BLaER1 (cell line): ENCODE data around the gene KCNK1.

Experiments
- H3K27ac ChIP-seq: shearing (Covaris generic); formaldehyde crosslinking; 2 replicates; pipeline ENCODE4 v1.8.1; 2022
- H3K27me3 ChIP-seq: shearing (Covaris generic); formaldehyde crosslinking; 2 replicates; pipeline ENCODE4 v1.8.1; 2022
- H3K36me3 ChIP-seq: shearing (Covaris generic); formaldehyde crosslinking; 2 replicates; pipeline ENCODE4 v1.8.1; 2022
- H3K4me1 ChIP-seq: shearing (Covaris generic); formaldehyde crosslinking; 2 replicates; pipeline ENCODE4 v1.8.1; 2022
- H3K4me2 ChIP-seq: shearing (Covaris generic); formaldehyde crosslinking; 2 replicates; pipeline ENCODE4 v1.8.1; 2022
- H3K4me3 ChIP-seq: shearing (Covaris generic); formaldehyde crosslinking; 2 replicates; pipeline ENCODE4 v1.8.1; 2022
- H3K9ac ChIP-seq: shearing (Covaris generic); formaldehyde crosslinking; 2 replicates; pipeline ENCODE4 v1.8.1; 2022
- H3K9me3 ChIP-seq: shearing (Covaris generic); formaldehyde crosslinking; 2 replicates; pipeline ENCODE4 v1.8.1; 2022
- H4K20me1 ChIP-seq: shearing (Covaris generic); formaldehyde crosslinking; 2 replicates; pipeline ENCODE4 v1.8.1; 2022
- Cebpa-rat ChIP-seq: shearing (Covaris generic); IDR thresholded peaks from 2 replicates; pipeline ENCODE4 v1.8.1; 2022

Gene KCNK1

GRCh38 chr1:233652526-233652925, 38.6 kb downstream of the KCNK1 start:
- Histone ChIP-seq H3K27ac (no peak overlapping the region), H3K36me3 (no peaks in the 10 kb centered on the region), H3K9ac (no peak overlapping the region), H3K9me3 (no peaks in the 10 kb centered on the region), H3K4me1 (peaks cover 4% of the 10 kb centered on the region; the same call in 1 of the 2 replicates), H4K20me1 (no peaks in the 10 kb centered on the region), H3K4me2 (no peak overlapping the region), H3K27me3 (no peaks in the 10 kb centered on the region), H3K4me3 (no peak overlapping the region)
- TF ChIP-seq Cebpa-rat = no peak

DNA sequence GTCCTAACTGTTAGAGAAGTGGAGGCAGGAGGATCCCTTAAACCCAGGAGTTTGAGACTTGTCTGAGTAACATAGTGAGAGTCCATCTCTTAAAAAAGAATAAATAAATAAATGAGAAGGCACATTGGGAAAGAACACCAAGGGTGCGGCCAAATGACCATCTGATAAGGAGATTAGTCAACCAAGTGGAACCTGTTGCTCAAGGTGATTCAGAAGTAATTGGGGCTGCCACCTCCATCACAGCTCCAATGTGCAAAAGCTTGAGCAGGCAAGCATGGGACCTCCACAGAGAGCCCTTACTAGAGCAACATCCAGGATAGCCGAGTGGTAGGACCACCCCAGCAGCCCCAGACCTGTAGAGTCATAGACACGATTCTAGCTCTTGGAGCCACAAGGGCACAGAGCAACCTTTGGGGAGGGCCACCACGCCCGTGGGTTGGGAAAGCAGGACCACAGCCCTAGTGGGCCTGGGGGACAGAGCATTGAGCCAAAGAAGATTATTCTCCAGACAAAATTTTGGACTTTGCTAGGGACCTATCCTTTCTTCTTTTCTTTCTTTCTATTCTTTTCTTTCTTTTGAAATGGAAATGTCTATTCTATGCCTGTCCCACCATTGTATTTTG, 40.9 kb downstream of the KCNK1 start:
- Histone ChIP-seq H3K4me3 (no peak overlapping the region), H3K27ac (no peak overlapping the region)

GRCh38 chr1:233655301-233655740, 41.4 kb downstream of the KCNK1 start:
- Histone ChIP-seq H3K4me1 (no peaks in the 10 kb centered on the region), H3K36me3 (no peaks in the 10 kb centered on the region), H3K27ac (no peak overlapping the region), H4K20me1 (no peaks in the 10 kb centered on the region), H3K4me3 (no peak overlapping the region), H3K4me2 (no peak overlapping the region), H3K27me3 (no peaks in the 10 kb centered on the region), H3K9me3 (no peaks in the 10 kb centered on the region), H3K9ac (no peak overlapping the region)
- no peak for TF ChIP-seq Cebpa-rat

More for the DNA sequence above, 40.9 kb downstream of the KCNK1 start:
- TF ChIP-seq Cebpa-rat = no peak
- Histone ChIP-seq H3K9me3 (no peaks in the 10 kb centered on the region), H3K4me1 (no peaks in the 10 kb centered on the region), H4K20me1 (no peaks in the 10 kb centered on the region), H3K9ac (no peak overlapping the region), H3K27me3 (no peaks in the 10 kb centered on the region), H3K36me3 (no peaks in the 10 kb centered on the region), H3K4me2 (no peak overlapping the region)

DNA sequence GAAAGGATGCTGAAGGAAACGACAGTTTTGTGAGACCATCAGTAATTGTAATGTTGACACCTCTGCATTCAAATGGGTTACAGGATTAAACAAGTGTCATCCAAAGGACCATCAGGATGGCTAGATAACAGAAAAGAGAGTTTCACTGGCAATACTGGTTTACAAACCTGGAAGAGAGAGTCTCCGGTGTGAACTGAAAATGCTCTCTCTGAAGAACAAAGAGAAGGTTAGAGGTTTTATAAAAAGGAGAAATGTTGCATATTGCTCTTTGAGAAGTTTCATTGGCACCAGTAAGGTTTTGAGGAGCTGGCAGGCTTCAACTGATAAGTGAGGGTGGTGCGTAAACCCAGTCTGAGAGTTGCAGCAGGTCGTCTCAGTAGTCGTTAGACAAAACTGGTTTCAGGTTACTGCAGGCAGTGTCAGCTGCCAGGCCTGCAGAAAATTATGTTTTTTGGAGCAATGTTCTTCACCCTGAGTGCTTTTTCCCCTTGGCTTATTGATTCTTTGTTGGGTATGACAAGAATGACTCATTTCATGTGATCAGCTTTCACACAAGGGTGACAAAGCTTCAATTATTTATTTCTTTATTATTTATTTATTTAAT, 42.2 kb downstream of the KCNK1 start:
- no peak for TF ChIP-seq Cebpa-rat
- Histone ChIP-seq H3K9me3 (no peaks in the 10 kb centered on the region), H3K4me3 (no peak overlapping the region), H3K4me1 (no peaks in the 10 kb centered on the region), H3K9ac (no peak overlapping the region), H3K4me2 (no peak overlapping the region), H3K27me3 (no peaks in the 10 kb centered on the region), H3K36me3 (no peaks in the 10 kb centered on the region), H3K27ac (no peak overlapping the region), H4K20me1 (no peaks in the 10 kb centered on the region)

DNA sequence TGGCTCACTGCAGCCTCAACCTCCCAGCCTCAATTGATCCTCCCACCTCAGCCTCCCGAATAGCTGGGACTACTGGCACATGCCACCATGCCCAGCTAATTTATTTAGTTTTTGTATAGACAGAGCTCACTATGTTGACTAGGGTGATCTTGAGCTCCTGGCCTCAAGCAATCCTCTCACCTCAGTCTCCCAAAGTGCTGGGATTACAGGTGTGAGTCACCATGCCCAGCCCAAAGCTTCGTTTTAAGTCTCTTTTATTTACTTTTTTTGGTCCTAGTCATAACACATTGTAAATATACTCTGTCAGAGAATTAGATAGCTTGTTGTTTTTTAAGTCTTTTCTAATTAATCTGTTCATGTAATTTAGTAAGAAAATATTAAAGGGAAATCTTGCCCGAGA, 42.8 kb downstream of the KCNK1 start:
- Histone ChIP-seq H3K27ac (no peak overlapping the region), H3K4me1 (no peaks in the 10 kb centered on the region), H3K4me2 (no peak overlapping the region), H3K27me3 (no peaks in the 10 kb centered on the region), H3K9ac (no peak overlapping the region), H3K4me3 (no peak overlapping the region), H3K36me3 (no peaks in the 10 kb centered on the region), H3K9me3 (no peaks in the 10 kb centered on the region), H4K20me1 (no peaks in the 10 kb centered on the region)
- no peak for TF ChIP-seq Cebpa-rat

DNA sequence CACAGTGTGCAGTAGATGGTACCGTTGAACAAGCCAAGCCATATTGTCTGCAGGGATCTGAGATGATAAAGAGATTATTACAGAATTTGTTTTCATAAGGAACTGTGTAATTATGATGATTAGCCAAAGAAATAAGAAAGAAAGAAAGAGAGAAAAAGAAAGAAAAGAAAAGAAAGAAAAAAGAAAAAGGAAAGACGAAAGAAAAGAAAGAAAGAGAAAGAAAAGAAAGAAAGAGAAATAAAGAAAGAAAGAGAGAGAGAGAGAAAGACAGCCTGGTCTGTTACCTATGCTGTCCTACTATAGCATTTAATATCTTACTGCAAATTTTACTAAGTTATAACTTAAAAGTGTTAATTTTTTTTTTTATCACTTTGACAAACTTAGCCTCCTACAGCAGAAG, 43.6 kb downstream of the KCNK1 start:
- no peaks in the 10 kb centered on the region for H3K27me3 ChIP-seq
- H3K4me1 ChIP-seq = no peaks in the 10 kb centered on the region
- H3K4me2 ChIP-seq = no peak overlapping the region
- no peak overlapping the region for H3K27ac ChIP-seq
- no peak for TF ChIP-seq Cebpa-rat
- H3K36me3 ChIP-seq = no peaks in the 10 kb centered on the region
- H3K4me3 ChIP-seq = no peak overlapping the region
- no peak overlapping the region for H3K9ac ChIP-seq
- no peaks in the 10 kb centered on the region for H4K20me1 ChIP-seq
- H3K9me3 ChIP-seq = no peaks in the 10 kb centered on the region

GRCh38 chr1:233659495-233659894, 45.6 kb downstream of the KCNK1 start:
- TF ChIP-seq Cebpa-rat = no peak
- no peak overlapping the region for H3K4me2 ChIP-seq
- no peaks in the 10 kb centered on the region for H4K20me1 ChIP-seq
- H3K36me3 ChIP-seq = no peaks in the 10 kb centered on the region
- no peaks in the 10 kb centered on the region for H3K4me1 ChIP-seq
- no peak overlapping the region for H3K27ac ChIP-seq
- H3K9me3 ChIP-seq = no peaks in the 10 kb centered on the region
- H3K4me3 ChIP-seq = no peak overlapping the region
- H3K9ac ChIP-seq = no peak overlapping the region
- H3K27me3 ChIP-seq = no peaks in the 10 kb centered on the region

DNA sequence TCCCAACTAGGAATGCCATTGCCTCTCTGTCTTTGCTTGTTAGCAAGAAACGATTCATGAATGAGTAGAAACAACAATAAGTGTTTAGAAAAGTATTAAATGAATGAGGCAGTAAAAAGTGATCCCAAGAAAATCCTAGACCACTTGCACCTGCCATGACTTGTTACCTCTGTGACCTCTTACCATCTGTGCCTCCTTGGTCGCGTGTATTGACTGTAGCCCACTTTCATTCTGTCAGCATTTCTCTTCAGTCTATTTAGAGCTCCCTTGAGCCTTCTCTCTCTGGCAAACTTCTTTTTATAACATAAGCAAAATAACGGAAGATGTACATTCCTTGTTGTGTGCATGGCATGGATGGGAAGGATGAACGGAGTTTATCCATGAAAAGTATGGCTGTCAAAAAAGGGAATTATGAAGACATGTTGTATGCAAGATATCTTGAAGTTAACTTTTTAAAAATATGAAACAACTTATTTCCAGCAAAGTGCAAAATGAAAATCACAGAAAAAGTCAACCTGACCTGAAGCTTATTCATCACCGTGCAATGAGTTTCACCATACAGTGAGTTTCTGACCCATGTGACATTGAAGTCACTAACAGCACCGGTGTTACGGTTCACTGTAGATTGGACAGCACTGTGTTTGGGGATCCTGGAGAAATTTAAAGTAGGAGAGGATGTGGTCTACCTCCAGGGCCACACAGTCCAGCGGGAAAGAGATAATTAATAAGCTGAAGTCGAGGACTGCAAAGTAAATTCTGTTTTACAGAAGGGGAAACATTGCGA, 47.7 kb downstream of the KCNK1 start:
- H3K9me3 ChIP-seq = no peaks in the 10 kb centered on the region
- no peaks in the 10 kb centered on the region for H3K4me1 ChIP-seq
- H3K27me3 ChIP-seq = no peaks in the 10 kb centered on the region
- no peak overlapping the region for H3K9ac ChIP-seq
- H3K4me2 ChIP-seq = no peak overlapping the region
- no peak for TF ChIP-seq Cebpa-rat
- H3K4me3 ChIP-seq = no peak overlapping the region
- no peak overlapping the region for H3K27ac ChIP-seq
- H3K36me3 ChIP-seq = no peaks in the 10 kb centered on the region
- no peaks in the 10 kb centered on the region for H4K20me1 ChIP-seq

- H4K20me1 ChIP-seq = no peaks in the 10 kb centered on the region
- no peak overlapping the region for H3K4me2 ChIP-seq
- H3K9me3 ChIP-seq = no peaks in the 10 kb centered on the region
- H3K27ac ChIP-seq = no peak overlapping the region
- TF ChIP-seq Cebpa-rat = no peak
- H3K9ac ChIP-seq = no peak overlapping the region
- H3K4me1 ChIP-seq = no peaks in the 10 kb centered on the region
- no peaks in the 10 kb centered on the region for H3K36me3 ChIP-seq
- H3K27me3 ChIP-seq = no peaks in the 10 kb centered on the region
- no peak overlapping the region for H3K4me3 ChIP-seq
Measured at GRCh38 chr1:233662575-233663304, 48.8 kb downstream of the KCNK1 start.

- Histone ChIP-seq H3K27ac (no peak overlapping the region), H3K9ac (no peak overlapping the region), H3K4me2 (no peak overlapping the region), H3K4me1 (no peaks in the 10 kb centered on the region), H3K9me3 (no peaks in the 10 kb centered on the region), H3K4me3 (no peak overlapping the region), H4K20me1 (no peaks in the 10 kb centered on the region), H3K27me3 (no peaks in the 10 kb centered on the region), H3K36me3 (no peaks in the 10 kb centered on the region)
- TF ChIP-seq Cebpa-rat = no peak
Measured at GRCh38 chr1:233664253-233664652, 50.3 kb downstream of the KCNK1 start.
